H1 (cell line): ENCODE data around the gene PRKAA1. TPM values are rescaled to one million over a fixed set of nuclear protein-coding genes. Genes with fewer than 3 reads are reported as not detected.

Experiments used
- CTCF ChIA-PET: fragments of 300-600 bp; sonication (Branson Sonifier 250); formaldehyde crosslinking; loops from one replicate; lab custom pipeline; 2021; ENCODE audit not compliant: partially characterized antibody; lab: Charles Lee
- POLR2A ChIA-PET: fragments of 300-600 bp; sonication (Branson Sonifier 250); formaldehyde crosslinking; loops from one replicate; lab custom pipeline; 2021; ENCODE audit warnings: inconsistent platforms; ENCODE audit not compliant: partially characterized antibody; lab: Charles Lee
- DNase-seq, 2 experiments: peaks; one replicate each; pipeline versions ENCODE4 v3.0.0 to v3.0.0-alpha.2; 2010 to 2022; ENCODE audit warnings: low spot score in 2 of 2, low read depth in 1 of 2, mixed read lengths in 1 of 2
- FAIRE-seq: peaks from 2 replicates; lab custom pipeline; 2011; peaks lifted over from hg19 to GRCh38; lab: Jason Lieb, UNC
- H2AFZ ChIP-seq: 2 replicates; pipeline ENCODE4 v1.8.1; 2012; ENCODE audit warnings: low read length, inconsistent platforms
- H2AK5ac ChIP-seq: 2 replicates; pipeline ENCODE4 v1.6.1; 2013; ENCODE audit warnings: low read depth, low read length
- H2BK120ac ChIP-seq: replicated peaks from 2 replicates; pipeline ENCODE3; 2013; ENCODE audit warnings: low read depth, low read length, inconsistent platforms
- H2BK12ac ChIP-seq: 2 replicates; pipeline ENCODE4 v1.6.1; 2013; ENCODE audit warnings: low read depth, low read length
- H2BK15ac ChIP-seq: 2 replicates; pipeline ENCODE4 v1.6.1; 2013; ENCODE audit warnings: low read length
- H2BK20ac ChIP-seq: 2 replicates; pipeline ENCODE4 v1.6.1; 2013; ENCODE audit warnings: low read length
- H2BK5ac ChIP-seq: 2 replicates; pipeline ENCODE4 v1.6.1; 2013; ENCODE audit warnings: low read depth, low read length
- H3K14ac ChIP-seq: 2 replicates; pipeline ENCODE4 v1.6.1; 2013; ENCODE audit warnings: inconsistent platforms; ENCODE audit not compliant: insufficient read length
- H3K18ac ChIP-seq: 2 replicates; pipeline ENCODE4 v1.6.1; 2013; ENCODE audit warnings: low read length; ENCODE audit errors: extremely low read depth
- H3K23ac ChIP-seq: 2 replicates; pipeline ENCODE4 v1.6.1; 2013; ENCODE audit warnings: inconsistent platforms; ENCODE audit not compliant: insufficient read length
- H3K23me2 ChIP-seq: 2 replicates; pipeline ENCODE4 v1.6.1; 2013; ENCODE audit warnings: low read depth, low read length
- H3K27ac ChIP-seq: 2 replicates; pipeline ENCODE4 v1.6.1; 2011; ENCODE audit warnings: low read depth, low read length, inconsistent platforms
- H3K27me3 ChIP-seq, 4 experiments: replicated peaks in 1 of 4; 1 replicate in 1 of 4; 2 replicates in 3 of 4; pipeline versions ENCODE4 v1.6.1 to v1.8.1; 2011 to 2013; ENCODE audit warnings: low read length in 3 of 4, mild to moderate bottlenecking in 3 of 4, inconsistent platforms in 2 of 4, mixed read lengths in 2 of 4, moderate library complexity in 1 of 4; ENCODE audit not compliant: control insufficient read depth in 3 of 4, insufficient read depth in 3 of 4; ENCODE audit errors: extremely low read depth in 1 of 4
- H3K36me3 ChIP-seq, 4 experiments: 2 replicates each; pipeline versions ENCODE4 v1.6.1 to v1.8.1; 2011 to 2013; ENCODE audit warnings: mild to moderate bottlenecking in 4 of 4, low read length in 3 of 4, moderate library complexity in 2 of 4, control low read depth in 1 of 4, inconsistent platforms in 1 of 4; ENCODE audit not compliant: insufficient read depth in 4 of 4, control insufficient read depth in 2 of 4
- H3K4ac ChIP-seq: replicated peaks from 2 replicates; pipeline ENCODE3; 2013; ENCODE audit warnings: low read length, low read depth, mixed read lengths, inconsistent platforms; ENCODE audit not compliant: insufficient read length
- H3K4me1 ChIP-seq, 4 experiments: replicated peaks in 1 of 4; 1 replicate in 1 of 4; 2 replicates in 3 of 4; pipeline versions ENCODE4 v1.6.1 to v1.8.1; 2011 to 2013; ENCODE audit warnings: low read length in 3 of 4, inconsistent platforms in 2 of 4, mixed read lengths in 1 of 4; ENCODE audit not compliant: insufficient read depth in 4 of 4, control insufficient read depth in 3 of 4
- H3K4me2 ChIP-seq, 2 experiments: 2 replicates each; pipeline versions ENCODE4 v1.6.1 to v1.8.1; 2011 to 2013; ENCODE audit warnings: low read depth in 2 of 2, low read length in 2 of 2, control low read depth in 1 of 2, inconsistent platforms in 1 of 2, mild to moderate bottlenecking in 1 of 2; ENCODE audit not compliant: insufficient read depth in 1 of 2
- H3K4me3 ChIP-seq, 4 experiments: fragments of 200-600, 300-600 bp in 1 of 4; sonication (generic), shearing (Covaris generic), sonication (Bioruptor Twin) in 1 of 4; 2 replicates each; pipeline versions ENCODE4 v1.5.1 to v1.8.1; 2011 to 2016; ENCODE audit warnings: low read length in 4 of 4, low read depth in 3 of 4, control low read depth in 2 of 4, inconsistent platforms in 2 of 4, mild to moderate bottlenecking in 2 of 4, mixed read lengths in 1 of 4, moderate library complexity in 1 of 4; ENCODE audit not compliant: insufficient read depth in 2 of 4; ENCODE audit errors: extremely low read depth in 1 of 4
- H3K56ac ChIP-seq: replicated peaks from 2 replicates; pipeline ENCODE3; 2013; ENCODE audit warnings: low read depth, mild to moderate bottlenecking, mixed read lengths, low read length, inconsistent platforms; ENCODE audit not compliant: insufficient read length
- H3K79me1 ChIP-seq: 2 replicates; pipeline ENCODE4 v1.6.1; 2013; ENCODE audit warnings: low read depth, low read length, control low read depth
- H3K79me2 ChIP-seq, 2 experiments: 2 replicates each; pipeline versions ENCODE4 v1.6.1 to v1.8.1; 2012 to 2013; ENCODE audit warnings: low read length in 2 of 2, mild to moderate bottlenecking in 2 of 2, inconsistent platforms in 1 of 2; ENCODE audit not compliant: insufficient read depth in 2 of 2, control insufficient read depth in 1 of 2
- H3K9ac ChIP-seq, 4 experiments: replicated peaks in 1 of 4; 1 replicate in 1 of 4; 2 replicates in 3 of 4; pipeline versions ENCODE4 v1.6.1 to v1.8.1; 2011 to 2013; ENCODE audit warnings: low read depth in 3 of 4, low read length in 3 of 4, control low read depth in 2 of 4, mild to moderate bottlenecking in 2 of 4, moderate library complexity in 2 of 4, inconsistent platforms in 1 of 4; ENCODE audit errors: extremely low read depth in 1 of 4
- H3K9me3 ChIP-seq, 2 experiments: 2 replicates each; pipeline versions ENCODE4 v1.6.1 to v1.8.1; 2012 to 2013; ENCODE audit warnings: mild to moderate bottlenecking in 2 of 2, moderate library complexity in 2 of 2, control low read depth in 1 of 2, inconsistent platforms in 1 of 2, low read depth in 1 of 2, low read length in 1 of 2, mixed read lengths in 1 of 2; ENCODE audit not compliant: insufficient read depth in 2 of 2
- H4K20me1 ChIP-seq, 2 experiments: replicated peaks in 1 of 2; 2 replicates each; pipeline versions ENCODE3 to v1.8.1; 2011 to 2013; ENCODE audit warnings: inconsistent platforms in 2 of 2, low read length in 2 of 2, mild to moderate bottlenecking in 1 of 2; ENCODE audit not compliant: insufficient read depth in 2 of 2, control insufficient read depth in 1 of 2
- H4K5ac ChIP-seq: 2 replicates; pipeline ENCODE4 v1.6.1; 2013; ENCODE audit warnings: low read length, low read depth, mixed read lengths, inconsistent platforms; ENCODE audit not compliant: insufficient read length
- H4K8ac ChIP-seq: 2 replicates; pipeline ENCODE4 v1.8.0; 2013; ENCODE audit warnings: mild to moderate bottlenecking, moderate library complexity, low read length, inconsistent platforms; ENCODE audit not compliant: insufficient read depth; ENCODE audit errors: extremely low read depth
- H4K91ac ChIP-seq: replicated peaks from 2 replicates; pipeline ENCODE3; 2013; ENCODE audit warnings: low read length, mixed read lengths, inconsistent platforms; ENCODE audit not compliant: insufficient read length
- BACH1 ChIP-seq: IDR thresholded peaks from 2 replicates; pipeline ENCODE4 v1.6.1; 2012; ENCODE audit warnings: low read length, improper control_type of control experiment
- FOSL1 ChIP-seq: IDR thresholded peaks from 2 replicates; pipeline ENCODE4 v1.6.1; 2011; ENCODE audit warnings: mild to moderate bottlenecking, low read depth, low read length, moderate library complexity; ENCODE audit not compliant: insufficient read depth
- GABPA ChIP-seq: IDR thresholded peaks from 2 replicates; pipeline ENCODE4 v1.6.1; 2011; ENCODE audit warnings: mild to moderate bottlenecking, low read length, moderate library complexity, borderline replicate concordance; ENCODE audit not compliant: insufficient read depth
- KDM1A ChIP-seq: fragments of 200-600, 300-600 bp; sonication (generic); IDR thresholded peaks from 2 replicates; pipeline ENCODE4 v1.7.1; 2016; ENCODE audit warnings: mild to moderate bottlenecking, low read length, borderline replicate concordance
- KDM5A ChIP-seq: fragments of 200-600 bp; IDR thresholded peaks from 2 replicates; pipeline ENCODE4 v1.7.1; 2012; ENCODE audit warnings: mild to moderate bottlenecking, low read length, inconsistent platforms, mixed read lengths
- MAFK ChIP-seq: IDR thresholded peaks from 2 replicates; pipeline ENCODE4 v1.6.1; 2012; ENCODE audit warnings: low read depth, mild to moderate bottlenecking, improper control_type of control experiment, low read length
- PHF8 ChIP-seq: fragments of 200-600 bp; sonication (generic); conservative IDR thresholded peaks from 2 replicates; pipeline ENCODE4 v1.7.1; 2012; ENCODE audit warnings: low read depth, mild to moderate bottlenecking, inconsistent platforms, low read length, moderate library complexity
- POU5F1 ChIP-seq: IDR thresholded peaks from 2 replicates; pipeline ENCODE4 v1.6.1; 2011; ENCODE audit warnings: low read depth, mild to moderate bottlenecking, low read length, moderate library complexity
- RBBP5 ChIP-seq: IDR thresholded peaks from 2 replicates; pipeline ENCODE4 v1.7.1; 2012; ENCODE audit warnings: low read depth, mild to moderate bottlenecking, inconsistent platforms, low read length, moderate library complexity, borderline replicate concordance
- SP2 ChIP-seq: IDR thresholded peaks from 2 replicates; pipeline ENCODE4 v1.6.1; 2012; ENCODE audit warnings: mild to moderate bottlenecking, low read length, inconsistent platforms
- YY1 ChIP-seq: IDR thresholded peaks from 2 replicates; pipeline ENCODE4 v1.6.1; 2011; ENCODE audit warnings: low read depth, mild to moderate bottlenecking, low read length
- WGBS, 2 experiments: shearing (Covaris generic) in 1 of 2; methylation state at CpG; one replicate each; pipeline versions ENCODE4 v1.1.6 to v1.1.7; 2013 to 2015; ENCODE audit warnings: low lambda C conversion rate in 2 of 2, mixed read lengths in 2 of 2, inconsistent platforms in 1 of 2, low coverage in 1 of 2, missing lambda C conversion rate in 1 of 2; ENCODE audit not compliant: insufficient replicate concordance in 2 of 2, insufficient coverage in 1 of 2, insufficient read length in 1 of 2; ENCODE audit errors: extremely low coverage in 1 of 2, missing lambda C conversion rate in 1 of 2; 5-methylcytosine and 5-hydroxymethylcytosine counted together
- polyA plus RNA-seq, 7 experiments: library from polyadenylated mRNA; depleted of rRNA in 3 of 7; stranded (reverse) in 5 of 7; unstranded in 2 of 7; fragments of >200 nt in 5 of 7; fragments of 200-250 nt in 2 of 7; gene quantifications; 1 replicate in 5 of 7; 2 replicates in 1 of 7; 4 replicates in 1 of 7; pipeline versions ENCODE4 v1.2.1 to v1.2.3, GENCODE V29; 2011 to 2013; ENCODE audit warnings: missing spikeins in 2 of 7, mixed read lengths in 2 of 7
- total RNA-seq: library from RNA; stranded (reverse); fragmentation: NEBNext Ultra II Directional; extraction: Animal tissue kit (Norgen Biotek cat#: 25700); gene quantifications from 2 replicates; pipeline ENCODE4 v1.2.1, GENCODE V29; 2021
- TF ChIP-seq, protein P1 (sequence below): IDR thresholded peaks from 2 replicates; pipeline ENCODE4 v1.6.1; 2012; ENCODE audit warnings: inconsistent platforms
- TF ChIP-seq, protein P2 (sequence below): IDR thresholded peaks from 2 replicates; pipeline ENCODE4 v1.6.1; 2012; ENCODE audit warnings: inconsistent platforms

PRKAA1 gene
- total and polyA plus RNA-seq, 2 of the 8 experiments (the other 6 are each of a cell fraction or from before 2014, with no cell fraction given), result 10.4 to 33.1 TPM

DNA sequence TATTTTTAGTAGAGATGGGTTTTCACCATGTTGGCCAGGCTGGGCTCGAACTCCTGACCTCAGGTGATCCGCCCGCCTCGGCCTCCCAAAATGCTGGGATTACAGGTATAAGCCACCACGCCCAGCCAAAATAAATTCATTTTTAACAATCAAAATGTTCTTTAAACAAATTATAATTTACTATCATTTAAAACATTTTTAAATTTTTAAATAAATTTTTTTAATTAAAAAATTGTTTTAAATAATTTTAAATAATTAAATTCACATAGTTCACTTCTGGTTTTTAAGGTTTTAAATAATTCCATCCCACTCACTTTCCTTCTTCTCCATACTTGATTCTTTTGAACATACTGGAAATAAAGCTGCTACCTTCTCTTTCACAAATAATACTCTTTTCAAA lies 27.4 kb downstream of the PRKAA1 start:
- POLR2A ChIA-PET, result interaction anchor here (1.2 to 1.7 kb wide), 2 partner anchors 61 to 62 kb away, joined by 3 read pairs; no protein-coding TSS in a partner anchor
- FAIRE-seq (no peak), DNase-seq (no peak)
- H3K9me3 ChIP-seq, result no peaks in the 10 kb centered on the region
- no peak overlapping the region for H4K91ac ChIP-seq
- CTCF ChIA-PET, result interaction anchor here (0.6 to 1.3 kb wide), 4 partner anchors 9 to 43 kb away, joined by 3 to 6 read pairs (median 3); no protein-coding TSS in a partner anchor
- H3K27ac ChIP-seq, result no peak overlapping the region
- WGBS, 2 experiments, result 94% methylated on average over 5 of the region's 5 CpGs; no CpG with 5 or more reads in 1 of the 2 experiments
- H2AK5ac ChIP-seq, result no peak overlapping the region
- H4K5ac ChIP-seq, result no peak overlapping the region
- H3K18ac ChIP-seq, result no peak overlapping the region
- no peak overlapping the region for H4K8ac ChIP-seq
- H2BK20ac ChIP-seq, result no peak overlapping the region
- no peaks in the 10 kb centered on the region for H3K79me2 ChIP-seq
- H3K23me2 ChIP-seq, result no peaks in the 10 kb centered on the region
- H4K20me1 ChIP-seq, result no peaks in the 10 kb centered on the region
- no peak overlapping the region for H3K4me3 ChIP-seq
- H3K23ac ChIP-seq, result no peak overlapping the region
- H3K4me2 ChIP-seq, result no peak overlapping the region
- H2BK5ac ChIP-seq, result no peak overlapping the region
- H3K4me1 ChIP-seq, result no peaks in the 10 kb centered on the region
- H3K27me3 ChIP-seq, result peaks cover 0 to 1% (median 0%) of the 10 kb centered on the region in 4 experiments; a peak in 1 of 7 replicates
- H2BK15ac ChIP-seq, result no peak overlapping the region
- H3K79me1 ChIP-seq, result no peaks in the 10 kb centered on the region; the same call in 1 of the 2 replicates
- no peak overlapping the region for H2BK12ac ChIP-seq
- H2BK120ac ChIP-seq, result no peak overlapping the region
- H3K4ac ChIP-seq, result no peak overlapping the region
- no peak overlapping the region for H2AFZ ChIP-seq
- no peak overlapping the region for H3K9ac ChIP-seq
- H3K14ac ChIP-seq, result no peak overlapping the region
- H3K36me3 ChIP-seq, result peaks cover 7 to 45% (median 18%) of the 10 kb centered on the region in 4 experiments
- no peak overlapping the region for H3K56ac ChIP-seq
- TF ChIP-seq RBBP5 (no peak), FOSL1 (no peak), KDM5A (no peak), YY1 (no peak), MAFK (no peak), GABPA (no peak), SP2 (no peak), PHF8 (no peak), KDM1A (no peak), POU5F1 (no peak), BACH1 (no peak)
- TF ChIP-seq, protein P1, sequence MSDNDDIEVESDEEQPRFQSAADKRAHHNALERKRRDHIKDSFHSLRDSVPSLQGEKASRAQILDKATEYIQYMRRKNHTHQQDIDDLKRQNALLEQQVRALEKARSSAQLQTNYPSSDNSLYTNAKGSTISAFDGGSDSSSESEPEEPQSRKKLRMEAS, result no peak
- TF ChIP-seq, protein P2, sequence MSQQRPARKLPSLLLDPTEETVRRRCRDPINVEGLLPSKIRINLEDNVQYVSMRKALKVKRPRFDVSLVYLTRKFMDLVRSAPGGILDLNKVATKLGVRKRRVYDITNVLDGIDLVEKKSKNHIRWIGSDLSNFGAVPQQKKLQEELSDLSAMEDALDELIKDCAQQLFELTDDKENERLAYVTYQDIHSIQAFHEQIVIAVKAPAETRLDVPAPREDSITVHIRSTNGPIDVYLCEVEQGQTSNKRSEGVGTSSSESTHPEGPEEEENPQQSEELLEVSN, result no peak
